Heart right ventricle (tissue), 16 donors: ENCODE measurements around the gene ATG5. TPM values are rescaled to one million over a fixed set of nuclear protein-coding genes. Genes with fewer than 3 reads are reported as not detected.

Experiments used
- ATAC-seq, 8 donors: fragments of 200-7000 bp; cut with Tn5 transposase; one replicate each; pipeline ENCODE4 v1.9.1; 2020; ENCODE audit warnings: mild to moderate bottlenecking in 8 of 8, moderate library complexity in 8 of 8, moderate number of reproducible peaks in 1 of 8
- DNase-seq, 2 donors: peaks; one replicate each; pipeline ENCODE4 v3.0.0-alpha.2; 2020
- H3K27ac ChIP-seq, 10 donors: fragments of 200-600 bp; sonication (generic) in 2 of 10; one replicate each; pipeline versions ENCODE4 v1.5.0 to v1.8.0; 2020 to 2022; ENCODE audit warnings: mild to moderate bottlenecking in 3 of 10
- H3K27me3 ChIP-seq, 7 donors: fragments of 200-600 bp; one replicate each; pipeline ENCODE4 v1.8.0; 2021 to 2022; ENCODE audit warnings: mild to moderate bottlenecking in 2 of 7
- H3K36me3 ChIP-seq, 9 donors: fragments of 200-600 bp; sonication (generic) in 1 of 9; one replicate each; pipeline versions ENCODE4 v1.5.0 to v1.8.0; 2020 to 2022; ENCODE audit warnings: mild to moderate bottlenecking in 2 of 9
- H3K4me1 ChIP-seq, 9 donors: fragments of 200-600 bp; sonication (generic) in 1 of 9; one replicate each; pipeline versions ENCODE4 v1.5.0 to v1.8.0; 2020 to 2022; ENCODE audit warnings: mild to moderate bottlenecking in 4 of 9
- H3K4me3 ChIP-seq, 10 donors: fragments of 200-600 bp; sonication (generic) in 2 of 10; one replicate each; pipeline versions ENCODE4 v1.5.0 to v1.8.0; 2020 to 2022; ENCODE audit warnings: mild to moderate bottlenecking in 7 of 10, moderate library complexity in 2 of 10
- H3K9me3 ChIP-seq, 11 donors: fragments of 200-600 bp in 10 of 11; sonication (generic) in 2 of 11; one replicate each; pipeline versions ENCODE4 v1.5.0 to v1.8.0; 2013 to 2022; ENCODE audit warnings: mild to moderate bottlenecking in 2 of 11, control low read depth in 1 of 11, moderate library complexity in 1 of 11
- CTCF ChIP-seq, 9 donors: fragments of 200-600 bp; sonication (generic) in 2 of 9; IDR thresholded peaks; one replicate each; pipeline versions ENCODE4 v1.5.0 to v1.8.0; 2021 to 2022; ENCODE audit warnings: antibody characterized with exemption in 9 of 9, mild to moderate bottlenecking in 5 of 9, moderate library complexity in 1 of 9
- WGBS, 2 donors: extraction: QIAGEN DNeasy Blood & Tissue Kit; methylation state at CpG; one replicate each; pipeline ENCODE4 v1.1.7; 2013; ENCODE audit warnings: inconsistent platforms in 1 of 2; 5-methylcytosine and 5-hydroxymethylcytosine counted together
- intact Hi-C, 10 donors: fragments of 100-400 bp; cut with DNase I; formaldehyde crosslinking; loops; one replicate each; pipeline versions ENCODE4 v1.11.1 to v1.14.2; 2022
- polyA plus RNA-seq, 2 donors: library from polyadenylated mRNA; stranded (reverse); fragments of 200-250 nt; gene quantifications; one replicate each; pipeline ENCODE4 v1.2.3, GENCODE V29; 2013
- total RNA-seq, 10 donors: library from RNA; stranded (reverse); fragmentation: NEBNext Ultra II Directional in 3 of 10; extraction: Animal tissue kit (Norgen Biotek cat#: 25700) in 3 of 10; gene quantifications; one replicate each; pipeline versions ENCODE4 v1.2.1 to v1.2.4, GENCODE V29; 2021 to 2023
- donor health status: Arrhythmogenic right ventricular cardiomyopathy.
- donor health status: ischemic (EF 13 %, LVEDD 7.1; RV severe dilation, severe dysfunction).
- donor health status: healthy with polysubstance abuse.
- donor health status: DM: no; HTN: yes; CAD: no.
- donor health status: DM: no; HTN: no; CAD: no.
- donor health status: ischemic (EF 25% LVEDD 6.9; RV normal size, moderate dysfunction).
- donor health status: ischemic (EF 25% LVEDD 5.7; RV mildly dilated, moderate dysfunction).
- donor health status: healthy.
- donor health status: DM: yes; HTN: yes; CAD: no.
- donor health status: Ischemic cardiomyopathy.
- donor health status: ischemic (EF 35%, LVEDD 5.7; RV mildly dilated, moderate dysfunction).
- donor health status: nonischemic (EF 11% LVEDD 7.7; RV severe dilation, severe dysfunction).
- donor health status: DM: yes; HTN: yes; CAD: no.
- donor health status: PGD.
- donor health status: ischemic (EF 29% LVEDD 5.4; RV normal size, mild dysfunction).
- donor health status: nonischemic (EF 23%, LVEDD 6.1; RV moderate dilation, normal function).

The ATG5 gene
- total and polyA plus RNA-seq, 12 donors, result 12.6 to 18.0 (median 15.0) TPM

GRCh38 chr6:106318851-106319250, 6.7 kb downstream of the ATG5 start:
- H3K4me1 ChIP-seq, result peaks cover 0 to 48% (median 11%) of the 10 kb centered on the region in 9 donors
- TF ChIP-seq CTCF (IDR thresholded peaks at IDR 0.05), result no peak
- H3K27me3 ChIP-seq, result no peaks in the 10 kb centered on the region
- ATAC-seq (no peak), DNase-seq (no peak)
- no peak overlapping the region for H3K4me3 ChIP-seq
- intact Hi-C loops, result no loop called here
- no peaks in the 10 kb centered on the region for H3K9me3 ChIP-seq
- no peak overlapping the region for H3K27ac ChIP-seq
- H3K36me3 ChIP-seq, result peaks cover 0 to 22% (median 10%) of the 10 kb centered on the region in 9 donors

GRCh38 chr6:106318061-106318460, 7.5 kb downstream of the ATG5 start:
- 43 to 49% methylated on average over 2 of the region's 2 CpGs for WGBS, 2 donors
- H3K4me3 ChIP-seq, result no peak overlapping the region

GRCh38 chr6:106316375-106316766, 9.2 kb downstream of the ATG5 start:
- H3K27me3 ChIP-seq, result no peaks in the 10 kb centered on the region
- intact Hi-C loops, result no loop called here
- no peak for TF ChIP-seq CTCF (IDR thresholded peaks at IDR 0.05)
- H3K9me3 ChIP-seq, result no peaks in the 10 kb centered on the region
- WGBS, 2 donors, result 85 to 94% methylated on average over 3 of the region's 3 CpGs
- no peak overlapping the region for H3K27ac ChIP-seq
- DNase-seq (no peak), ATAC-seq (no peak)
- H3K36me3 ChIP-seq, result peaks cover 0 to 38% (median 10%) of the 10 kb centered on the region in 9 donors
- no peak overlapping the region for H3K4me3 ChIP-seq
- peaks cover 0 to 41% (median 10%) of the 10 kb centered on the region in 9 donors for H3K4me1 ChIP-seq

More at GRCh38 chr6:106318061-106318460, 7.5 kb downstream of the ATG5 start:
- Histone ChIP-seq H3K4me1 (peaks cover 0 to 41% (median 10%) of the 10 kb centered on the region in 9 donors), H3K9me3 (no peaks in the 10 kb centered on the region), H3K36me3 (peaks cover 0 to 30% (median 10%) of the 10 kb centered on the region in 9 donors), H3K27ac (no peak overlapping the region), H3K27me3 (no peaks in the 10 kb centered on the region)
- no peak for TF ChIP-seq CTCF (IDR thresholded peaks at IDR 0.05)
- intact Hi-C loops, result no loop called here
- DNase-seq (no peak), ATAC-seq (no peak)

GRCh38 chr6:106315765-106316374, 9.7 kb downstream of the ATG5 start:
- Histone ChIP-seq H3K4me3 (no peak overlapping the region), H3K27me3 (no peaks in the 10 kb centered on the region), H3K4me1 (peaks cover 0 to 41% (median 10%) of the 10 kb centered on the region in 9 donors), H3K36me3 (peaks cover 0 to 43% (median 10%) of the 10 kb centered on the region in 9 donors), H3K9me3 (no peaks in the 10 kb centered on the region), H3K27ac (no peak overlapping the region)
- TF ChIP-seq CTCF (IDR thresholded peaks at IDR 0.05), result no peak
- DNase-seq (no peak), ATAC-seq (no peak)
- WGBS, 2 donors, result 49% methylated on average over 6 of the region's 6 CpGs
- intact Hi-C loops, result no loop called here
